Measurements from ENCODE around the gene MOV10. TPM values are rescaled to one million over a fixed set of nuclear protein-coding genes. Genes with fewer than 3 reads are reported as not detected.

The MOV10 gene
- total and polyA plus RNA-seq, 9 of the 15 experiments (the other 6 are each of a cell fraction or from before 2014, with no cell fraction given) = 16.7 to 105 (median 49.5) TPM

DNA sequence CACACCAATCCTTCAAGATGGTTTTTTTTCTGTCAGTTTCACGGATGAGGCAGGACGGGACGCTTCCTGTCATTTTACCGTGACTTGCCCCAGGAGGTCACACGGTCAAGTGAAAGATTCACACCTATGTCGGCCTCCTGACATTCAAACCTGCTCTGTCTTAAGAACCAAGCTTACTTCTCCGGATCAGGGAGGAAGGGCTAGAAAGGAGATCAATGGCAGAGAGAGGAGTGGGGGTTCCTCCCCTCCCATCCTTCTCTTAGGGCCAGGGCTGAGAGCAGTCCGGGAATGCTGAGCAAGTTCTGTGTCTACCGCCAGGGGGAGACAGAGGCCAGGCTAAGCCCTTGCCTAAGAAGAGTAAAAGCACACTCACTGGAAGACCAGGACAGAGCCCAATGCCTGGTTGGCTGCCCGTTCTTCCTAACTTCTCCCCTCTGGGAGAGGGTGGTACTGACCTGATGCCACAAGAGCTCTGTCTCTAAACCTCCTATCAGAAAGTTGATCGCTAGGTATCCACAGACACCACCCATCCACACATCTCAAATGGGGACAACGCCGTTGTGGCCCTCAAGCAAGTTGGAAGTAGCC lies 41.8 kb downstream of the MOV10 start (continued):
- TF ChIP-seq THRAP3 (IDR thresholded peaks at IDR 0.05; ENCODE audit: borderline replicate concordance) (0 out of 2 replicates have a peak, but pooled peaks have one; percentile 82), MCM2 (IDR thresholded peaks at IDR 0.05; ENCODE audit: low read depth) (no peak), RAD21 (CRISPR knock-in tag; conservative IDR thresholded peaks at IDR 0.05 in 1 of 2, IDR thresholded peaks at IDR 0.05 in 1 of 2) (peak; percentile 99), CREM (IDR thresholded peaks at IDR 0.05; ENCODE audit: low read depth) (0 out of 2 replicates have a peak, but pooled peaks have one; percentile 32), CHCHD3 (CRISPR knock-in tag; IDR thresholded peaks at IDR 0.05) (no peak), MAZ (CRISPR knock-in tag; conservative IDR thresholded peaks at IDR 0.05 in 1 of 2, IDR thresholded peaks at IDR 0.05 in 1 of 2) (peak in 1 of 2 experiments; percentile 55; a peak in 2 of 4 replicates), SOX6 (IDR thresholded peaks at IDR 0.05) (0 out of 2 replicates have a peak, but pooled peaks have one; percentile 8), SMAD4 (CRISPR knock-in tag; conservative IDR thresholded peaks at IDR 0.05) (peak; percentile 42), YY1 (IDR thresholded peaks at IDR 0.05; ENCODE audit: borderline replicate concordance in 1 of 3, control insufficient read depth in 1 of 3, extremely low read depth in 1 of 3, insufficient read depth in 3 of 3, insufficient read length in 1 of 3, insufficient replicate concordance in 2 of 3, low read depth in 1 of 3, low read length in 2 of 3) (peak in 1 of 3 experiments; percentile 35)
